Loucy (cell line): ENCODE results near the gene PLA2G15.

Experiments used
- H2AFZ ChIP-seq: fragments of 200-600 bp; sonication (generic); 2 replicates; pipeline ENCODE4 v1.6.0; 2016; ENCODE audit warnings: antibody characterized with exemption, mild to moderate bottlenecking, low read length, moderate library complexity
- H3F3A ChIP-seq: fragments of 200-600 bp; 2 replicates; pipeline ENCODE4 v1.6.0; 2016; ENCODE audit warnings: antibody characterized with exemption, low read depth, mild to moderate bottlenecking
- H3K27me3 ChIP-seq: fragments of 200-600 bp; sonication (generic); 2 replicates; pipeline ENCODE4 v1.6.1; 2014; ENCODE audit warnings: low read length, mild to moderate bottlenecking; ENCODE audit not compliant: insufficient read depth, poor library complexity, severe bottlenecking
- H3K36me3 ChIP-seq: fragments of 200-600 bp; sonication (generic); 2 replicates; pipeline ENCODE4 v1.6.1; 2016; ENCODE audit warnings: low read length; ENCODE audit not compliant: insufficient read depth
- H3K4me1 ChIP-seq: fragments of 200-600 bp; sonication (generic); 2 replicates; pipeline ENCODE4 v1.5.1; 2014; ENCODE audit warnings: low read length, mild to moderate bottlenecking; ENCODE audit not compliant: insufficient read depth, poor library complexity, severe bottlenecking
- H3K4me2 ChIP-seq: fragments of 200-600 bp; sonication (generic); 2 replicates; pipeline ENCODE4 v1.6.0; 2014; ENCODE audit warnings: antibody characterized with exemption, low read length, low read depth, mild to moderate bottlenecking; ENCODE audit not compliant: poor library complexity, severe bottlenecking
- H3K4me3 ChIP-seq: fragments of 200-600 bp; sonication (generic); 2 replicates; pipeline ENCODE4 v1.5.1; 2014; ENCODE audit warnings: low read length, mild to moderate bottlenecking, mixed read lengths; ENCODE audit not compliant: poor library complexity, severe bottlenecking
- H3K79me2 ChIP-seq: fragments of 200-600 bp; sonication (generic); 2 replicates; pipeline ENCODE4 v1.6.1; 2014; ENCODE audit warnings: low read length; ENCODE audit not compliant: insufficient read depth
- H3K9ac ChIP-seq: fragments of 200-600 bp; sonication (generic); 2 replicates; pipeline ENCODE4 v1.6.0; 2014; ENCODE audit warnings: mild to moderate bottlenecking, low read depth, low read length, moderate library complexity; ENCODE audit not compliant: poor library complexity, severe bottlenecking
- H3K9me2 ChIP-seq: fragments of 200-600 bp; sonication (generic); replicated peaks from 2 replicates; pipeline ENCODE4 v1.6.1; 2016; ENCODE audit warnings: low read depth, low read length, mixed read lengths
- H3K9me3 ChIP-seq: fragments of 200-600 bp; sonication (generic); 2 replicates; pipeline ENCODE4 v1.6.1; 2014; ENCODE audit warnings: mild to moderate bottlenecking, antibody characterized with exemption, low read length, low read depth; ENCODE audit not compliant: insufficient read depth
- H4K20me1 ChIP-seq: fragments of 200-600 bp; sonication (generic); 2 replicates; pipeline ENCODE4 v1.6.0; 2014; ENCODE audit warnings: antibody characterized with exemption, low read length, mild to moderate bottlenecking; ENCODE audit not compliant: insufficient read depth, poor library complexity, severe bottlenecking
- EZH2phosphoT487 ChIP-seq: fragments of 200-600 bp; IDR thresholded peaks from 2 replicates; pipeline ENCODE4 v1.6.1; 2018; ENCODE audit warnings: antibody characterized with exemption, mild to moderate bottlenecking, moderate library complexity, borderline replicate concordance
- TF ChIP-seq, protein P1 (sequence below): fragments of 200-600 bp; sonication (generic); conservative IDR thresholded peaks from 2 replicates; pipeline ENCODE4 v1.5.1; 2014; ENCODE audit warnings: mild to moderate bottlenecking, antibody characterized with exemption, low read length

The PLA2G15 gene

GRCh38 chr16:68249371-68249770 lies 4.2 kb downstream of the PLA2G15 start:
- H3K9me3 ChIP-seq, result no peaks in the 10 kb centered on the region
- H2AFZ ChIP-seq, result no peak overlapping the region
- no peaks in the 10 kb centered on the region for H3K27me3 ChIP-seq
- no peaks in the 10 kb centered on the region for H4K20me1 ChIP-seq
- TF ChIP-seq EZH2phosphoT487, result no peak
- TF ChIP-seq, protein P1, sequence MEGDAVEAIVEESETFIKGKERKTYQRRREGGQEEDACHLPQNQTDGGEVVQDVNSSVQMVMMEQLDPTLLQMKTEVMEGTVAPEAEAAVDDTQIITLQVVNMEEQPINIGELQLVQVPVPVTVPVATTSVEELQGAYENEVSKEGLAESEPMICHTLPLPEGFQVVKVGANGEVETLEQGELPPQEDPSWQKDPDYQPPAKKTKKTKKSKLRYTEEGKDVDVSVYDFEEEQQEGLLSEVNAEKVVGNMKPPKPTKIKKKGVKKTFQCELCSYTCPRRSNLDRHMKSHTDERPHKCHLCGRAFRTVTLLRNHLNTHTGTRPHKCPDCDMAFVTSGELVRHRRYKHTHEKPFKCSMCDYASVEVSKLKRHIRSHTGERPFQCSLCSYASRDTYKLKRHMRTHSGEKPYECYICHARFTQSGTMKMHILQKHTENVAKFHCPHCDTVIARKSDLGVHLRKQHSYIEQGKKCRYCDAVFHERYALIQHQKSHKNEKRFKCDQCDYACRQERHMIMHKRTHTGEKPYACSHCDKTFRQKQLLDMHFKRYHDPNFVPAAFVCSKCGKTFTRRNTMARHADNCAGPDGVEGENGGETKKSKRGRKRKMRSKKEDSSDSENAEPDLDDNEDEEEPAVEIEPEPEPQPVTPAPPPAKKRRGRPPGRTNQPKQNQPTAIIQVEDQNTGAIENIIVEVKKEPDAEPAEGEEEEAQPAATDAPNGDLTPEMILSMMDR, result no peak
- no peaks in the 10 kb centered on the region for H3K9me2 ChIP-seq
- H3K4me2 ChIP-seq, result no peak overlapping the region
- H3K4me1 ChIP-seq, result peaks cover 22% of the 10 kb centered on the region
- H3K9ac ChIP-seq, result no peak overlapping the region
- no peaks in the 10 kb centered on the region for H3K36me3 ChIP-seq
- H3K4me3 ChIP-seq, result no peak overlapping the region
- H3F3A ChIP-seq, result no peaks in the 10 kb centered on the region
- peaks cover 10% of the 10 kb centered on the region; the same call in 1 of the 2 replicates for H3K79me2 ChIP-seq

GRCh38 chr16:68250951-68251350 lies 5.8 kb downstream of the PLA2G15 start:
- Histone ChIP-seq H3K36me3 (peaks cover 12% of the 10 kb centered on the region; the same call in 1 of the 2 replicates), H3K79me2 (peaks cover 5% of the 10 kb centered on the region; the same call in 1 of the 2 replicates), H2AFZ (no peak overlapping the region), H3K9me3 (no peaks in the 10 kb centered on the region), H4K20me1 (no peaks in the 10 kb centered on the region), H3K9ac (no peak overlapping the region), H3K4me1 (peaks cover 22% of the 10 kb centered on the region), H3K9me2 (no peaks in the 10 kb centered on the region), H3K4me2 (no peak overlapping the region), H3F3A (no peaks in the 10 kb centered on the region), H3K27me3 (no peaks in the 10 kb centered on the region), H3K4me3 (no peak overlapping the region)
- TF ChIP-seq, protein P1, result no peak
- TF ChIP-seq EZH2phosphoT487, result no peak

DNA sequence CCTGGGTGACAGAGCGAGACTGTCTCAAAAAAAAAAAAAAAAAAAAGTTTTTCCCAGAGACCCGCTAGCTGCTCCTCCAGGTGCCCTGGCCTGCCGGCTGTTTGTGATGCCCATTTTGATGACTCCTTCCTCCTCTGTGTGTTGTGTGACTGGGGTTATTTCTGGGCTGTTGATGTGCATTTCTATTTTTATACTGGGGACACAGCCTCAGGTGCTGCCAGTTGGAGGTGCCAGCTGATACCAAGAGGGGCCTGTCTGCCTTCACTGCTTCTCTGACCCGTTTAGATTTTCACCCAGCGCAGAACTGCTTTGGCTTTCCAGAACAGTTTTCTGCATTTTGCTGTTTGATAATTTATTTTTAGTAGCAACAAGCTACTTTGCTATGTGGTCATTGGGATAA lies 6.7 kb downstream of the PLA2G15 start:
- Histone ChIP-seq H4K20me1 (no peaks in the 10 kb centered on the region), H3K9me2 (no peaks in the 10 kb centered on the region), H3F3A (no peaks in the 10 kb centered on the region), H3K27me3 (no peaks in the 10 kb centered on the region), H3K4me1 (peaks cover 21% of the 10 kb centered on the region), H3K79me2 (no peaks in the 10 kb centered on the region), H3K36me3 (peaks cover 13% of the 10 kb centered on the region; the same call in 1 of the 2 replicates), H3K4me2 (no peak overlapping the region), H3K9me3 (no peaks in the 10 kb centered on the region), H3K9ac (no peak overlapping the region), H2AFZ (no peak overlapping the region), H3K4me3 (no peak overlapping the region)
- TF ChIP-seq, protein P1, result no peak
- TF ChIP-seq EZH2phosphoT487, result no peak
